Spleen (tissue), 7 donors: ENCODE measurements around the gene ABCB4.

ENCODE experiments used
- POLR2A ChIP-seq, 3 donors: fragments of 450-650 bp; IDR thresholded peaks; one replicate each; pipeline ENCODE4 v1.5.1; 2017; ENCODE audit warnings: antibody characterized with exemption in 3 of 3, mild to moderate bottlenecking in 1 of 3
- POLR2AphosphoS5 ChIP-seq, 3 donors: sonication (generic); formaldehyde crosslinking; IDR thresholded peaks; one replicate each; pipeline ENCODE4 v1.5.1; 2017; ENCODE audit warnings: antibody characterized with exemption in 3 of 3
- TF ChIP-seq, protein P1 (sequence below), 11 experiments: fragments of 200-600 bp in 7 of 11; fragments of 450-650 bp in 4 of 11; sonication (generic) in 4 of 11; IDR thresholded peaks in 8 of 11; conservative IDR thresholded peaks in 3 of 11; 1 replicate in 7 of 11; 2 replicates in 4 of 11; pipeline versions ENCODE4 v1.4.0 to v1.8.0; 2016 to 2021; ENCODE audit warnings: antibody characterized with exemption in 11 of 11, inconsistent platforms in 4 of 11, mild to moderate bottlenecking in 1 of 11
- donor health status: DM: no; HTN: no; CAD: no; lungs with moderate emphysema.
- donor health status: DM: no; HTN: no; CAD: no.
- donor health status: DM: no; HTN: no; CAD: no.

DNA sequence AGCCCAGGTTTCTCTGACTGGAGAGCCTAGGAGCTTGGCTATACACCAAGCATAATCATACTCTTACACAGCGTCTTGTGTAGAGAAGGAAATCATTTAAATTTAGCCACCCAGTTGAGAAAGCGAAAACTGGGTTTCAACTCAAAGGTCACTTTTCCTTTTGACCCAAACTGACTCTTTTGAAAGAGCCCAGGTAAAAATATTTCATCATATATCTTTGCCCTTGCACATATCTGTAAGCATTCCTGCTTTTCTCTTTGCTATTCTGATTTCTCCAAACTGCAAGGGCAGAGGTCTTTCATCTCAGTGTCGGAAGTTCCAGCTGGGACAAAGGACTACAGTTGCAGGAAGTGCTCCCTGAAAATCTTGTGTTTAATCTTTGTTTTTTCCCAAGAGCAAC lies 22.0 kb upstream of the ABCB4 start:
- TF ChIP-seq, protein P1, sequence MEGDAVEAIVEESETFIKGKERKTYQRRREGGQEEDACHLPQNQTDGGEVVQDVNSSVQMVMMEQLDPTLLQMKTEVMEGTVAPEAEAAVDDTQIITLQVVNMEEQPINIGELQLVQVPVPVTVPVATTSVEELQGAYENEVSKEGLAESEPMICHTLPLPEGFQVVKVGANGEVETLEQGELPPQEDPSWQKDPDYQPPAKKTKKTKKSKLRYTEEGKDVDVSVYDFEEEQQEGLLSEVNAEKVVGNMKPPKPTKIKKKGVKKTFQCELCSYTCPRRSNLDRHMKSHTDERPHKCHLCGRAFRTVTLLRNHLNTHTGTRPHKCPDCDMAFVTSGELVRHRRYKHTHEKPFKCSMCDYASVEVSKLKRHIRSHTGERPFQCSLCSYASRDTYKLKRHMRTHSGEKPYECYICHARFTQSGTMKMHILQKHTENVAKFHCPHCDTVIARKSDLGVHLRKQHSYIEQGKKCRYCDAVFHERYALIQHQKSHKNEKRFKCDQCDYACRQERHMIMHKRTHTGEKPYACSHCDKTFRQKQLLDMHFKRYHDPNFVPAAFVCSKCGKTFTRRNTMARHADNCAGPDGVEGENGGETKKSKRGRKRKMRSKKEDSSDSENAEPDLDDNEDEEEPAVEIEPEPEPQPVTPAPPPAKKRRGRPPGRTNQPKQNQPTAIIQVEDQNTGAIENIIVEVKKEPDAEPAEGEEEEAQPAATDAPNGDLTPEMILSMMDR (IDR thresholded peaks at IDR 0.05 in 8 of 11, conservative IDR thresholded peaks at IDR 0.05 in 3 of 11) = no peak
- TF ChIP-seq POLR2AphosphoS5 (IDR thresholded peaks at IDR 0.05) = no peak
- no peak for TF ChIP-seq POLR2A (IDR thresholded peaks at IDR 0.05)
